Fibroblast of pulmonary artery (primary cell): Measurements from ENCODE around the gene DDX23.

Experiments
- DNase-seq: peaks from one replicate; pipeline ENCODE4 v3.0.0-alpha.2; 2010; ENCODE audit warnings: low read depth
- H3K4me3 ChIP-seq: replicated peaks from 2 replicates; pipeline ENCODE4 v1.5.1; 2011; ENCODE audit warnings: low read depth, mild to moderate bottlenecking, control low read depth, low read length, moderate library complexity
- TF ChIP-seq, protein P1 (sequence below): IDR thresholded peaks from 2 replicates; pipeline ENCODE4 v1.5.1; 2011; ENCODE audit warnings: mild to moderate bottlenecking, control low read depth, low read length, inconsistent platforms; ENCODE audit errors: missing control alignments

DDX23 gene

DNA sequence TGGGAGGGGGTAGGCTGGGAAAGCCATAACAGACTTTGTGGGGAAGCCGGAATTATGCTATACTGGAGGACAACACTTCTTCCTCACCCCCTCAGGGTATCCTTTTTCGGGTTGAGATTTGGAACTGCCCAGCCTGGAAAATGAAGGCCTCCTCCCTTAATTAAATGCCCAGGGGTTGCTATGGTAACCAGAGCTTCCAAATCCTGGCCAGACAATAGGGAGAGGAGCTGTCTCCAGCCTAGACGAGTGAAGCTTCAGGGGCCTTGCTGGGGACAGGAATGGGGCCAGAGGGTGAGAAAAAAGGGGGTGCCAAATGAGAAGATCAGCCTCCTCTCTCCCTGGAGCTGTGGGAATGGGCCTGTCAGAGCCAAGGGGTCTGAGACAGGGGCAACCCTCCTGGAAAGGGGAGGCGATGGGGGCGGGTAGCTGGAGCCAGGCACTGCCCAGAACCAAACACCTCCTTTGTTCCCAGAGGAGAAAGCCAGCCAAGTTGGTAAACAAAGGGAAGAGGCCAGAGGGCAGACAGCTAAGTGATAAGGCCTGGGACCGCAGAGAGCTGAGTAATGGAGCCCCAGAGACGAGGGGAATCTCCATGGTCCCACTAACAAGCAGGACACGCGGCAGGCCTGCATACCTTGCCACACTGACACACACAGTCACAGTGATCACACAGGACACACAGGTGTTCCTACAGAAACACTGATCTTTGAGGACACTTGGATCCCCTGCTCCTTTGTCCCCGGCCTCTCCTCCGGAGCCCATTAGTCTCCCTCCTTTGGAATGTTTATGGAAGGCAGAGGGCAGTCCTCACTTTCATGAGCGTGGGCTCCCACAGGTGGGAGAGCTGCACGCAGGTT, 31.6 kb upstream of the DDX23 start:
- TF ChIP-seq, protein P1, sequence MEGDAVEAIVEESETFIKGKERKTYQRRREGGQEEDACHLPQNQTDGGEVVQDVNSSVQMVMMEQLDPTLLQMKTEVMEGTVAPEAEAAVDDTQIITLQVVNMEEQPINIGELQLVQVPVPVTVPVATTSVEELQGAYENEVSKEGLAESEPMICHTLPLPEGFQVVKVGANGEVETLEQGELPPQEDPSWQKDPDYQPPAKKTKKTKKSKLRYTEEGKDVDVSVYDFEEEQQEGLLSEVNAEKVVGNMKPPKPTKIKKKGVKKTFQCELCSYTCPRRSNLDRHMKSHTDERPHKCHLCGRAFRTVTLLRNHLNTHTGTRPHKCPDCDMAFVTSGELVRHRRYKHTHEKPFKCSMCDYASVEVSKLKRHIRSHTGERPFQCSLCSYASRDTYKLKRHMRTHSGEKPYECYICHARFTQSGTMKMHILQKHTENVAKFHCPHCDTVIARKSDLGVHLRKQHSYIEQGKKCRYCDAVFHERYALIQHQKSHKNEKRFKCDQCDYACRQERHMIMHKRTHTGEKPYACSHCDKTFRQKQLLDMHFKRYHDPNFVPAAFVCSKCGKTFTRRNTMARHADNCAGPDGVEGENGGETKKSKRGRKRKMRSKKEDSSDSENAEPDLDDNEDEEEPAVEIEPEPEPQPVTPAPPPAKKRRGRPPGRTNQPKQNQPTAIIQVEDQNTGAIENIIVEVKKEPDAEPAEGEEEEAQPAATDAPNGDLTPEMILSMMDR, result no peak
- H3K4me3 ChIP-seq, result no peak overlapping the region
- DNase-seq, result peak; percentile 63

GRCh38 chr12:48882972-48883304, 31.0 kb upstream of the DDX23 start:
- no peak overlapping the region for H3K4me3 ChIP-seq
- no peak for DNase-seq
- TF ChIP-seq, protein P1, result no peak

DNA sequence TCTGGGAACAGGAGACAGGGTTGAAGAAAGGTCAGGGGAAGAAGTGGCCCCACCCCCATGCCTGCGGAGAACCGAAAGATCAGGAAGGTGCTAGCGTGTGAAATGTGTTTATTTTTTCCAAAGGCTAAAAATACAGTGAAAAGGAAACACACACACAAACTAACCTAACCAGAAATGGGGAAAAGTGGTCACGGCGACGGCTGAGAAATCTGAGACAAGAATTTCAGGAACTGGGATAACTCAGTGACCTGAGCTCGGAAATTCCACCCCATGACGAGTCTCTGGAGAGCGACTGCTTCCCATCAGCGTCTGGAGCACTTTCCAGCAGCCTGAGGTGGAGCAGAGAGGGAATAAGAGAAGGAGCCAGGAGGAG, 30.3 kb upstream of the DDX23 start:
- TF ChIP-seq, protein P1, result no peak
- H3K4me3 ChIP-seq, result peak overlapping the region; percentile 38
- peak; percentile 68 for DNase-seq

GRCh38 chr12:48881686-48882314, 29.8 kb upstream of the DDX23 start:
- peak; percentile 35 for DNase-seq
- peak overlapping the region; percentile 38 for H3K4me3 ChIP-seq
- TF ChIP-seq, protein P1, result no peak

GRCh38 chr12:48880647-48881046, 28.7 kb upstream of the DDX23 start:
- TF ChIP-seq, protein P1, result no peak
- no peak for DNase-seq

DNA sequence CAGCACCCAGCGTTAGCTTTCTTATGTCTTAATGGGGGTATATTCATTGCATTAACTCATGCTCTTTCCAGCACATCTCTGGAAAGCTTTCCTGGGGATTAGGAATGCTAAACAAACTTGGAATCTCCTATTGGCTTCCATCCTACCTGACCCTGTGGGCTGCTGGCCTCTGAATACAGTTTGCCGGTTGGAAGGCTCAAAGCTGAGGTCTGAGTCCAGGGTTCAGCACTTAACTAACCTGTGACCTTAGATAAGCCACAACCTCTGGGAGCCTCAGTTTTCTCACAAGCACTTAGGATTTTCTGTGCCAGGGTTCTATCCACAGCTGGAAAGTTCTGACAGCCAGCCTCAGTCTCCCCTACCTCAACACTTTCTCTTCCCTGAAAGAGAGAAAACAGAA, 26.6 kb upstream of the DDX23 start:
- TF ChIP-seq, protein P1, result no peak
- no peak for DNase-seq
- H3K4me3 ChIP-seq, result no peak overlapping the region

More at GRCh38 chr12:48880647-48881046, 28.7 kb upstream of the DDX23 start:
- no peak overlapping the region for H3K4me3 ChIP-seq
